22Rv1 (cell line): ENCODE data around the gene CNTN4.

ENCODE experiments used
- ZFX ChIP-seq: fragments of 450-650 bp; IDR thresholded peaks from 2 replicates; pipeline ENCODE4 v1.6.1; 2017; ENCODE audit warnings: antibody characterized with exemption, borderline replicate concordance
- TF ChIP-seq, protein P1 (sequence below): fragments of 450-650 bp; IDR thresholded peaks from 2 replicates; pipeline ENCODE4 v1.5.1; 2017; ENCODE audit warnings: mild to moderate bottlenecking

DNA sequence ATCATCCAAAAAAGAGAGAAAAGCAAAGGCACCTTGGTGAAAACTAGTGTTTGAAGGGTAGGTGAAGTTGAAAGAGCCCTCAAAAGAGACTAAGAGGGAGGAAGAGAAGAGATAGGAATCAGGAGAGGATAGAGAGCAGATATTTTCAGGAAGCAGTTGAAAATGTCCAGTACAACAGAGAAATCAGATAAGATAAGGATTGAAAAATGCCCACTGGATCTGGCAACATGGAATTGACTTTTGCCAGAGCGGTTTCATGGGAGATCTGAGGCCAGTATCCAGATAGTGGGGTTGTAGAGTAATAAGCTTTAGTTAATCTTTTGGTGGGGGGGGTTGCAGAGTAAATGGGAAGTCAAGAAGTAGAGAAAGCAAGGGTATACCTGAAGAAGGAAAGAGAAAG lies 674.1 kb downstream of the CNTN4 start:
- TF ChIP-seq, protein P1, sequence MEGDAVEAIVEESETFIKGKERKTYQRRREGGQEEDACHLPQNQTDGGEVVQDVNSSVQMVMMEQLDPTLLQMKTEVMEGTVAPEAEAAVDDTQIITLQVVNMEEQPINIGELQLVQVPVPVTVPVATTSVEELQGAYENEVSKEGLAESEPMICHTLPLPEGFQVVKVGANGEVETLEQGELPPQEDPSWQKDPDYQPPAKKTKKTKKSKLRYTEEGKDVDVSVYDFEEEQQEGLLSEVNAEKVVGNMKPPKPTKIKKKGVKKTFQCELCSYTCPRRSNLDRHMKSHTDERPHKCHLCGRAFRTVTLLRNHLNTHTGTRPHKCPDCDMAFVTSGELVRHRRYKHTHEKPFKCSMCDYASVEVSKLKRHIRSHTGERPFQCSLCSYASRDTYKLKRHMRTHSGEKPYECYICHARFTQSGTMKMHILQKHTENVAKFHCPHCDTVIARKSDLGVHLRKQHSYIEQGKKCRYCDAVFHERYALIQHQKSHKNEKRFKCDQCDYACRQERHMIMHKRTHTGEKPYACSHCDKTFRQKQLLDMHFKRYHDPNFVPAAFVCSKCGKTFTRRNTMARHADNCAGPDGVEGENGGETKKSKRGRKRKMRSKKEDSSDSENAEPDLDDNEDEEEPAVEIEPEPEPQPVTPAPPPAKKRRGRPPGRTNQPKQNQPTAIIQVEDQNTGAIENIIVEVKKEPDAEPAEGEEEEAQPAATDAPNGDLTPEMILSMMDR: no peak
- TF ChIP-seq ZFX: no peak
